ENCODE results near the gene TNPO2.

GRCh38 chr19:12708641-12709040, 15.1 kb downstream of the TNPO2 start:
- TF ChIP-seq CTCF (IDR thresholded peaks at IDR 0.05) (no peak), POLR2A (IDR thresholded peaks at IDR 0.05) (no peak)
